CD14-positive monocyte (primary cell): ENCODE measurements around the gene TNS2. TPM values are rescaled to one million over a fixed set of nuclear protein-coding genes. Genes with fewer than 3 reads are reported as not detected.

Experiments used
- DNase-seq, 3 donors: peaks; one replicate each; pipeline ENCODE4 v3.0.0-alpha.2; 2011 to 2022
- H2AFZ ChIP-seq: 2 replicates; pipeline ENCODE4 v1.6.0; 2012; ENCODE audit warnings: mild to moderate bottlenecking, low read depth, low read length, inconsistent platforms; ENCODE audit not compliant: insufficient read depth, poor library complexity, severe bottlenecking
- H3K27ac ChIP-seq, 2 donors: 1 replicate in 1 of 2; 2 replicates in 1 of 2; pipeline ENCODE4 v1.5.1; 2012 to 2013; ENCODE audit warnings: low read length in 2 of 2, control low read depth in 1 of 2, inconsistent platforms in 1 of 2, low read depth in 1 of 2, mild to moderate bottlenecking in 1 of 2
- H3K27me3 ChIP-seq, 2 donors: one replicate each; pipeline versions ENCODE4 v1.6.0 to v1.6.1; 2011 to 2013; ENCODE audit warnings: low read length in 2 of 2; ENCODE audit not compliant: control insufficient read depth in 2 of 2, insufficient read depth in 2 of 2
- H3K36me3 ChIP-seq, 2 donors: replicated peaks in 1 of 2; 1 replicate in 1 of 2; 2 replicates in 1 of 2; pipeline versions ENCODE4 v1.5.1 to v1.6.1; 2012 to 2013; ENCODE audit warnings: low read length in 2 of 2, control low read depth in 1 of 2, inconsistent platforms in 1 of 2, mild to moderate bottlenecking in 1 of 2; ENCODE audit not compliant: insufficient read depth in 2 of 2, control insufficient read depth in 1 of 2
- H3K4me1 ChIP-seq, 2 donors: 1 replicate in 1 of 2; 2 replicates in 1 of 2; pipeline versions ENCODE4 v1.5.1 to v1.6.1; 2012 to 2013; ENCODE audit warnings: low read length in 2 of 2, control low read depth in 1 of 2, inconsistent platforms in 1 of 2, mild to moderate bottlenecking in 1 of 2, moderate library complexity in 1 of 2; ENCODE audit not compliant: insufficient read depth in 2 of 2, control insufficient read depth in 1 of 2
- H3K4me2 ChIP-seq: replicated peaks from 2 replicates; pipeline ENCODE3; 2012; ENCODE audit warnings: low read length, moderate library complexity, mild to moderate bottlenecking; ENCODE audit not compliant: poor library complexity, severe bottlenecking; ENCODE audit errors: extremely low read depth
- H3K4me3 ChIP-seq, 3 experiments: fragments of 200-600 bp in 1 of 3; sonication (generic) in 1 of 3; replicated peaks in 1 of 3; 1 replicate in 2 of 3; 2 replicates in 1 of 3; pipeline ENCODE4 v1.5.1; 2011 to 2013; ENCODE audit warnings: low read length in 3 of 3, mild to moderate bottlenecking in 3 of 3, control low read depth in 2 of 3, low read depth in 2 of 3, inconsistent platforms in 1 of 3, moderate library complexity in 1 of 3
- H3K79me2 ChIP-seq: 2 replicates; pipeline ENCODE4 v1.6.0; 2012; ENCODE audit warnings: mild to moderate bottlenecking, control low read depth, inconsistent platforms, low read length, moderate library complexity; ENCODE audit not compliant: insufficient read depth
- H3K9ac ChIP-seq: 2 replicates; pipeline ENCODE4 v1.6.0; 2017; ENCODE audit warnings: low read length, mild to moderate bottlenecking; ENCODE audit not compliant: insufficient read depth, poor library complexity, severe bottlenecking
- H3K9me3 ChIP-seq, 2 donors: replicated peaks in 1 of 2; 1 replicate in 1 of 2; 2 replicates in 1 of 2; pipeline versions ENCODE4 v1.5.1 to v1.6.1; 2012 to 2013; ENCODE audit warnings: low read length in 2 of 2, control low read depth in 1 of 2; ENCODE audit not compliant: control insufficient read depth in 1 of 2, insufficient read depth in 1 of 2
- H4K20me1 ChIP-seq: 2 replicates; pipeline ENCODE4 v1.6.0; 2012; ENCODE audit warnings: mild to moderate bottlenecking, low read length, control low read depth, moderate library complexity; ENCODE audit not compliant: insufficient read depth
- H3K27ac Mint-ChIP-seq, 7 donors: one replicate each; pipeline ENCODE4 v1.8.0; 2020; ENCODE audit warnings: mild to moderate bottlenecking in 7 of 7, mixed read lengths in 7 of 7, moderate library complexity in 6 of 7, inconsistent platforms in 2 of 7
- H3K27me3 Mint-ChIP-seq, 3 donors: one replicate each; pipeline ENCODE4 v1.8.0; 2021 to 2022; ENCODE audit warnings: low read depth in 3 of 3, mild to moderate bottlenecking in 3 of 3, mixed read lengths in 3 of 3, moderate library complexity in 3 of 3, inconsistent platforms in 1 of 3
- H3K36me3 Mint-ChIP-seq, 2 donors: one replicate each; pipeline ENCODE4 v1.8.0; 2020; ENCODE audit warnings: mixed read lengths in 2 of 2, inconsistent platforms in 1 of 2, mild to moderate bottlenecking in 1 of 2
- H3K4me1 Mint-ChIP-seq: one replicate; pipeline ENCODE4 v1.8.0; 2020; ENCODE audit warnings: mild to moderate bottlenecking, mixed read lengths
- H3K4me3 Mint-ChIP-seq, 2 donors: one replicate each; pipeline ENCODE4 v1.8.0; 2020; ENCODE audit warnings: mild to moderate bottlenecking in 2 of 2, mixed read lengths in 2 of 2, moderate library complexity in 1 of 2
- H3K9me3 Mint-ChIP-seq, 7 donors: one replicate each; pipeline ENCODE4 v1.8.0; 2020 to 2022; ENCODE audit warnings: mixed read lengths in 7 of 7, mild to moderate bottlenecking in 6 of 7, moderate library complexity in 6 of 7, inconsistent platforms in 2 of 7
- CTCF ChIP-seq: fragments of 200-600 bp; IDR thresholded peaks from one replicate; pipeline ENCODE4 v1.8.0; 2022; ENCODE audit warnings: antibody characterized with exemption, mild to moderate bottlenecking
- WGBS: methylation state at CpG from one replicate; pipeline ENCODE4 v1.1.5; 2013; ENCODE audit warnings: missing lambda C conversion rate; ENCODE audit not compliant: insufficient coverage; 5-methylcytosine and 5-hydroxymethylcytosine counted together
- intact Hi-C, 2 donors: fragments of 100-400 bp; cut with micrococcal nuclease; formaldehyde crosslinking; loops; one replicate each; pipeline versions ENCODE4 v1.15.0 to v1.15.1; 2023
- polyA plus RNA-seq, 3 donors: library from polyadenylated mRNA; depleted of rRNA in 1 of 3; unstranded in 2 of 3; stranded (reverse) in 1 of 3; fragments of 300-500 nt in 2 of 3; fragments of >200 nt in 1 of 3; fragmentation: Illumina TruSeq in 2 of 3; gene quantifications; 1 replicate in 2 of 3; 2 replicates in 1 of 3; pipeline ENCODE4 v1.2.3, GENCODE V29; 2012 to 2021

Gene TNS2
- polyA plus RNA-seq, 3 donors: 0.05 to 0.43 (median 0.36) TPM

GRCh38 chr12:53082637-53083175 is 32.8 kb downstream of the TNS2 start:
- no peak overlapping the region for H3K27ac ChIP-seq
- H3K9me3 Mint-ChIP-seq: peaks cover 0 to 7% (median 0%) of the 10 kb centered on the region in 7 donors

GRCh38 chr12:53086361-53086760 is 36.5 kb downstream of the TNS2 start:
- H3K27ac Mint-ChIP-seq: no peak overlapping the region
- intact Hi-C loops: no loop called here
- no peak overlapping the region for H2AFZ ChIP-seq
- H4K20me1 ChIP-seq: no peaks in the 10 kb centered on the region
- no peak overlapping the region for H3K9ac ChIP-seq
- TF ChIP-seq CTCF: no peak
- H3K27ac ChIP-seq: no peak overlapping the region
- H3K4me1 Mint-ChIP-seq: no peaks in the 10 kb centered on the region
- H3K4me1 ChIP-seq: no peaks in the 10 kb centered on the region
- no peaks in the 10 kb centered on the region for H3K9me3 ChIP-seq
- no peak overlapping the region for H3K4me2 ChIP-seq
- no peak for DNase-seq
- H3K4me3 Mint-ChIP-seq: no peak overlapping the region
- no CpG with 5 or more reads among the region's 3 CpGs for WGBS
- no peaks in the 10 kb centered on the region for H3K27me3 ChIP-seq
- H3K36me3 Mint-ChIP-seq: no peaks in the 10 kb centered on the region
- no peaks in the 10 kb centered on the region for H3K79me2 ChIP-seq
- no peak overlapping the region for H3K4me3 ChIP-seq
- no peaks in the 10 kb centered on the region for H3K36me3 ChIP-seq
- peaks cover 2 to 8% (median 7%) of the 10 kb centered on the region in 3 donors for H3K27me3 Mint-ChIP-seq
- H3K9me3 Mint-ChIP-seq: peaks cover 0 to 7% (median 2%) of the 10 kb centered on the region in 7 donors

More at GRCh38 chr12:53082637-53083175, 32.8 kb downstream of the TNS2 start:
- H3K4me3 ChIP-seq: no peak overlapping the region
- Mint-ChIP-seq H3K27ac (no peak overlapping the region), H3K4me3 (no peak overlapping the region), H3K27me3 (peaks cover 2 to 4% (median 4%) of the 10 kb centered on the region in 3 donors), H3K4me1 (peaks cover 20% of the 10 kb centered on the region), H3K36me3 (no peaks in the 10 kb centered on the region)
- H3K79me2 ChIP-seq: peaks cover 14% of the 10 kb centered on the region
- no peaks in the 10 kb centered on the region for H3K27me3 ChIP-seq
- H4K20me1 ChIP-seq: no peaks in the 10 kb centered on the region
- H3K9me3 ChIP-seq: no peaks in the 10 kb centered on the region
- TF ChIP-seq CTCF: no peak
- no peak overlapping the region for H3K4me2 ChIP-seq
- DNase-seq: no peak
- no peak overlapping the region for H2AFZ ChIP-seq
- WGBS: no CpG with 5 or more reads among the region's 2 CpGs
- no peak overlapping the region for H3K9ac ChIP-seq
- peaks cover 18 to 23% of the 10 kb centered on the region in 2 donors for H3K4me1 ChIP-seq
- no peaks in the 10 kb centered on the region for H3K36me3 ChIP-seq
- intact Hi-C loops: no loop called here
